Heart left ventricle (tissue), 16 donors: ENCODE data around the gene ARHGAP1. TPM values are rescaled to one million over a fixed set of nuclear protein-coding genes. Genes with fewer than 3 reads are reported as not detected.
"Not testable (repeated sequence)": the region's sequence is repeated elsewhere in the genome, so short reads cannot be mapped to it uniquely, and the experiment has no call there.

Experiments
- ATAC-seq, 4 donors: fragments of 200-7000 bp; cut with Tn5 transposase; one replicate each; pipeline ENCODE4 v1.9.1; 2020 to 2022; ENCODE audit warnings: moderate library complexity in 4 of 4, mild to moderate bottlenecking in 3 of 4, moderate number of reproducible peaks in 1 of 4
- DNase-seq, 5 donors: peaks; one replicate each; pipeline ENCODE4 v3.0.0-alpha.2; 2020
- H3K27ac ChIP-seq, 12 donors: fragments of 200-600 bp; sonication (generic) in 4 of 12; one replicate each; pipeline versions ENCODE4 v1.5.0 to v1.8.0; 2016 to 2022; ENCODE audit warnings: mild to moderate bottlenecking in 2 of 12
- H3K27me3 ChIP-seq, 9 donors: fragments of 200-600 bp; sonication (generic) in 2 of 9; one replicate each; pipeline versions ENCODE4 v1.5.1 to v1.8.0; 2016 to 2022; ENCODE audit warnings: mild to moderate bottlenecking in 3 of 9
- H3K36me3 ChIP-seq, 9 donors: fragments of 200-600 bp; sonication (generic) in 2 of 9; one replicate each; pipeline versions ENCODE4 v1.5.0 to v1.8.0; 2018 to 2022; ENCODE audit warnings: mild to moderate bottlenecking in 2 of 9
- H3K4me1 ChIP-seq, 12 donors: fragments of 200-600 bp; sonication (generic) in 4 of 12; one replicate each; pipeline versions ENCODE4 v1.5.0 to v1.8.0; 2016 to 2022; ENCODE audit warnings: mild to moderate bottlenecking in 3 of 12
- H3K4me3 ChIP-seq, 12 donors: fragments of 200-600 bp; sonication (generic) in 4 of 12; one replicate each; pipeline versions ENCODE4 v1.5.0 to v1.8.0; 2017 to 2022; ENCODE audit warnings: mild to moderate bottlenecking in 9 of 12, moderate library complexity in 4 of 12
- H3K9me3 ChIP-seq, 12 donors: fragments of 200-600 bp; sonication (generic) in 4 of 12; one replicate each; pipeline versions ENCODE4 v1.5.0 to v1.8.0; 2016 to 2022; ENCODE audit warnings: mild to moderate bottlenecking in 1 of 12
- POLR2A ChIP-seq, 2 donors: fragments of 450-650 bp; IDR thresholded peaks; one replicate each; pipeline ENCODE4 v1.6.1; 2017; ENCODE audit warnings: antibody characterized with exemption in 2 of 2, mild to moderate bottlenecking in 2 of 2, moderate library complexity in 2 of 2
- WGBS, 4 donors: extraction: QIAGEN DNeasy Blood & Tissue Kit in 2 of 4; methylation state at CpG; one replicate each; pipeline versions ENCODE4 v1.1.5 to v1.1.7; 2013 to 2018; 5-methylcytosine and 5-hydroxymethylcytosine counted together
- intact Hi-C, 10 donors: fragments of 100-400 bp; cut with DNase I; formaldehyde crosslinking; loops; one replicate each; pipeline versions ENCODE4 v1.11.1 to v1.14.2; 2022
- polyA plus RNA-seq, 2 donors: library from polyadenylated mRNA; stranded (reverse); fragments of 200-250 nt; gene quantifications; one replicate each; pipeline ENCODE4 v1.2.3, GENCODE V29; 2013
- total RNA-seq, 9 donors: library from RNA; depleted of rRNA in 2 of 9; stranded (reverse); fragments of >200 nt in 2 of 9; fragmentation: NEBNext Ultra II Directional in 3 of 9; extraction: Animal tissue kit (Norgen Biotek cat#: 25700) in 3 of 9; gene quantifications; one replicate each; pipeline versions ENCODE4 v1.1.0 to v1.2.4, GENCODE V29; 2016 to 2023
- TF ChIP-seq, protein P1 (sequence below), 12 donors: fragments of 200-600 bp; sonication (generic) in 4 of 12; IDR thresholded peaks; one replicate each; pipeline versions ENCODE4 v1.5.0 to v1.8.0; 2018 to 2022; ENCODE audit warnings: antibody characterized with exemption in 12 of 12, mild to moderate bottlenecking in 5 of 12
- donor health status: ischemic (EF 13 %, LVEDD 7.1; RV severe dilation, severe dysfunction).
- donor health status: healthy with polysubstance abuse.
- donor health status: DM: no; HTN: yes; CAD: no.
- donor health status: DM: no; HTN: no; CAD: no.
- donor health status: ischemic (EF 25% LVEDD 6.9; RV normal size, moderate dysfunction).
- donor health status: ischemic (EF 25% LVEDD 5.7; RV mildly dilated, moderate dysfunction).
- donor health status: healthy.
- donor health status: DM: yes; HTN: yes; CAD: no.
- donor health status: ischemic (EF 35%, LVEDD 5.7; RV mildly dilated, moderate dysfunction).
- donor health status: nonischemic (EF 11% LVEDD 7.7; RV severe dilation, severe dysfunction).
- donor health status: DM: yes; HTN: yes; CAD: no.
- donor health status: PGD.
- donor health status: ischemic (EF 29% LVEDD 5.4; RV normal size, mild dysfunction).
- donor health status: nonischemic (EF 23%, LVEDD 6.1; RV moderate dilation, normal function).

The ARHGAP1 gene
- total and polyA plus RNA-seq, 11 donors = 38.8 to 309 (median 75.3) TPM

DNA sequence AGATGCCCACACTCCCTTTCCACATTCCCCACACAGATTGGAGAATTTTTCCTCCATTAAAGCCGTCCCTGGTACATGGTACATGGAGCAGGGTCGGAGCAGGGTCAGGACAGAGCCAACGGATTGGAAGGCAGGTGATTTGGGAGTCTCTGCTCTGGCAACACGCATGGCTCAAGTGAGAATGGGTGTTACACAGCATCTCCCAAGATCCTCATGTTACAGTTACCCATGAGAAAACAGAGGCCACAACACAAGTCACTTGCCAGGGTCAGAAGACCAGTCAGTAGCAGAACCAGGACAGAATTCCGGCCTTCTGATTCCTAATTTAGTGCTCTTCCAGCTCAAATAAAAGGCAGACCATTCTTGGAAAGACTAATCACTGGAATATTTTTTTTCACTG is 10.9 kb upstream of the ARHGAP1 start:
- Histone ChIP-seq H3K9me3 (no peaks in the 10 kb centered on the region), H3K4me3 (no peak overlapping the region), H3K27me3 (no peaks in the 10 kb centered on the region), H3K27ac (peak overlapping the region; percentile 77 to 99 (median 90)), H3K36me3 (peaks cover 0 to 20% (median 13%) of the 10 kb centered on the region in 9 donors), H3K4me1 (peaks cover 0 to 29% (median 16%) of the 10 kb centered on the region in 12 donors)
- TF ChIP-seq, protein P1, sequence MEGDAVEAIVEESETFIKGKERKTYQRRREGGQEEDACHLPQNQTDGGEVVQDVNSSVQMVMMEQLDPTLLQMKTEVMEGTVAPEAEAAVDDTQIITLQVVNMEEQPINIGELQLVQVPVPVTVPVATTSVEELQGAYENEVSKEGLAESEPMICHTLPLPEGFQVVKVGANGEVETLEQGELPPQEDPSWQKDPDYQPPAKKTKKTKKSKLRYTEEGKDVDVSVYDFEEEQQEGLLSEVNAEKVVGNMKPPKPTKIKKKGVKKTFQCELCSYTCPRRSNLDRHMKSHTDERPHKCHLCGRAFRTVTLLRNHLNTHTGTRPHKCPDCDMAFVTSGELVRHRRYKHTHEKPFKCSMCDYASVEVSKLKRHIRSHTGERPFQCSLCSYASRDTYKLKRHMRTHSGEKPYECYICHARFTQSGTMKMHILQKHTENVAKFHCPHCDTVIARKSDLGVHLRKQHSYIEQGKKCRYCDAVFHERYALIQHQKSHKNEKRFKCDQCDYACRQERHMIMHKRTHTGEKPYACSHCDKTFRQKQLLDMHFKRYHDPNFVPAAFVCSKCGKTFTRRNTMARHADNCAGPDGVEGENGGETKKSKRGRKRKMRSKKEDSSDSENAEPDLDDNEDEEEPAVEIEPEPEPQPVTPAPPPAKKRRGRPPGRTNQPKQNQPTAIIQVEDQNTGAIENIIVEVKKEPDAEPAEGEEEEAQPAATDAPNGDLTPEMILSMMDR (IDR thresholded peaks at IDR 0.05) = no peak
- no peak for TF ChIP-seq POLR2A (IDR thresholded peaks at IDR 0.05)
- 31 to 48% (median 42%) methylated on average over 4 to 5 of the region's 5 CpGs for WGBS, 4 donors
- intact Hi-C loops = no loop called here
- DNase-seq (no peak), ATAC-seq (peak in 3 of 4 donors; percentile 8 to 38 (median 35))

DNA sequence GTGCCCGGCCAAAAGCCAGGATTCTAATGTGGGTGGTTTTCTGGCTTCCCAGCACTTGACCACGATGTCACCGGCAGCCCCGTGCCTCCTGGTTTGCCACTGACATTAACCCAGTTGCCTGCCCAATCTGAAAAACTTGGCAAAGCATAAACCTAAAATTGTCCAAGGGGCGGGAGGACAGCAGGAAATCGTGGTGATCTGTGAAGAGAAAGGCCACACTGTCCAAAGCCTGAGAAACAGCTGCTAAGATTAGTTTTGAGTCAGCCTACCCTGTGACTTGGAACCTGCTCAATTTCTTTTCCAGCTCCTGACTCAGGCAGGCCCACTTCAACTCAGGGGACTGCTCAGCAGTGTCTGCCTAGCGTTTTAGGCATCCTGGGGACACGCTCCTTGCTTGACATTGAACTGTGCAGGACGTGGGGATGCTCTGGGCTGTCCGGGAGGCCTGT is 10.4 kb upstream of the ARHGAP1 start:
- no peaks in the 10 kb centered on the region for H3K27me3 ChIP-seq
- intact Hi-C loops = no loop called here
- no peaks in the 10 kb centered on the region for H3K9me3 ChIP-seq
- WGBS, 4 donors = 22 to 39% (median 34%) methylated on average over 5 to 10 of the region's 10 CpGs
- H3K27ac ChIP-seq = peak overlapping the region; percentile 77 to 99 (median 90)
- no peak for TF ChIP-seq POLR2A (IDR thresholded peaks at IDR 0.05)
- TF ChIP-seq, protein P1 (IDR thresholded peaks at IDR 0.05) = no peak
- DNase-seq (peak in 4 of 5 donors; percentile 77 to 87 (median 82)), ATAC-seq (peak; percentile 97 to 99 (median 98))
- peaks cover 0 to 24% (median 18%) of the 10 kb centered on the region in 9 donors for H3K36me3 ChIP-seq
- H3K4me3 ChIP-seq = no peak overlapping the region
- peaks cover 0 to 29% (median 16%) of the 10 kb centered on the region in 12 donors for H3K4me1 ChIP-seq

DNA sequence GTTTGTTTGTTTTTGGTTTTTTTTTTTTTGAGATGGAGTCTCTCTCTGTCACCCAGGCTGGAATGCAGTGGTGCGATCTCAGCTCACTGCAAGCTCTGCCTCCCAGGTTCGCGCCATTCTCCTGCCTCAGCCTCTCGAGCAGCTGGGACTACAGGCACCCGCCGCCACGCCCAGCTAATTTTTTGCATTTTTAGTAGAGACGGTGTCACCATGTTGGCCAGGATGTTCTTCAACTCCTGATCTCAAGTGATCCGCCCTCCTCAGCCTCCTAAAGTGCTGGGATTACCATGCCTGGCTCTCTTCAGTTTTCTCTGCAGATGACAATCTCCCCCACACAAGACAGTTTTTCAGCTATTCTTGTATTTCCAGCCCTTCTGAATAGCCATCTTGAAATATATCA is 8.9 kb upstream of the ARHGAP1 start:
- H3K4me1 ChIP-seq = peaks cover 0 to 29% (median 16%) of the 10 kb centered on the region in 12 donors

DNA sequence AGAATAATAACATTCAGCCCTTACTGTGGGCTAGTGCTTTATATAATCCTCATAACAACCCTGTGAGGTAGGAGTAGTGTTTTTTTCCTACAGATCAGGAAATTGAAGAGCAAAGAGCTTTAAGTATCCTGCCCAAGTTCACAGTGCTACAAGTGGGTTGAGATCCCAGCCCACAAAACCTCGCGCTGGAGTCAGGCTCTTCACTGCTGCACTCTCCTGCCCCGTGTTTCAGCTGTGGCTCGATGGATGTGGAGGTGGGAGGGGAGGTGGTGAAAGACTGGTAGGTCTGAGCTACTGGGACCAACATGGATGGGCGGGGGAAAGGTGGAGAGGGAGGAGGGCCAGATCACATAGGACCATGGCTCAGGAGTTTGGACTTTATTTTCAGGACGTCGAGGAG is 6.5 kb upstream of the ARHGAP1 start:
- TF ChIP-seq, protein P1 (IDR thresholded peaks at IDR 0.05) = no peak
- TF ChIP-seq POLR2A (IDR thresholded peaks at IDR 0.05) = no peak
- Histone ChIP-seq H3K9me3 (no peaks in the 10 kb centered on the region), H3K27ac (no peak overlapping the region), H3K4me3 (no peak overlapping the region), H3K4me1 (peaks cover 0 to 35% (median 21%) of the 10 kb centered on the region in 12 donors), H3K27me3 (no peaks in the 10 kb centered on the region), H3K36me3 (peaks cover 3 to 64% (median 57%) of the 10 kb centered on the region in 9 donors)
- no peak for DNase-seq
- WGBS, 4 donors = 85 to 89% (median 87%) methylated on average over 7 of the region's 7 CpGs
- ATAC-seq = no peak
- intact Hi-C loops = no loop called here

More for the DNA sequence above, 8.9 kb upstream of the ARHGAP1 start:
- Histone ChIP-seq H3K36me3 (peaks cover 3 to 39% (median 32%) of the 10 kb centered on the region in 9 donors), H3K27ac (peak overlapping the region in 2 of 12 donors; percentile 90 to 91)
- H3K9me3 ChIP-seq, DNase-seq, ATAC-seq, H3K27me3 ChIP-seq, intact Hi-C loops, H3K4me3 ChIP-seq: not testable (repeated sequence)
- WGBS, 4 donors = 89 to 95% (median 94%) methylated on average over 9 of the region's 9 CpGs
